ENCODE data around the gene NLGN1.
"Not testable (repeated sequence)": the region's sequence is repeated elsewhere in the genome, so short reads cannot be mapped to it uniquely, and the experiment has no call there.

The NLGN1 gene

GRCh38 chr3:174206607-174207192, 809.2 kb downstream of the NLGN1 start:
- Histone ChIP-seq H3F3A (ENCODE audit: insufficient read depth, low read length) (no peaks in the 10 kb centered on the region), H3K27ac (ENCODE audit: low read depth, low read length, poor library complexity, severe bottlenecking) (no peak overlapping the region), H2AFZ (ENCODE audit: low read length) (no peak overlapping the region), H4K20me1 (ENCODE audit: insufficient read depth, low read length) (no peaks in the 10 kb centered on the region), H3K9me2 (ENCODE audit: low read depth, low read length) (no peaks in the 10 kb centered on the region), H3K4me1 (ENCODE audit: insufficient read depth, low read length, severe bottlenecking) (no peaks in the 10 kb centered on the region), H3K9ac (ENCODE audit: low read length) (no peak overlapping the region), H3K79me2 (ENCODE audit: insufficient read depth, low read length) (no peaks in the 10 kb centered on the region), H3K4me2 (ENCODE audit: low read length) (no peak overlapping the region), H3K27me3 (ENCODE audit: insufficient read depth, low read length) (no peaks in the 10 kb centered on the region), H3K9me3 (ENCODE audit: low read length) (no peaks in the 10 kb centered on the region), H3K4me3 (ENCODE audit: low read depth, low read length, poor library complexity, severe bottlenecking) (no peak overlapping the region), H3K36me3 (ENCODE audit: insufficient read depth, low read length) (no peaks in the 10 kb centered on the region)
- TF ChIP-seq EZH2 (IDR thresholded peaks at IDR 0.05; ENCODE audit: borderline replicate concordance, low read length) (no peak), CTCF (IDR thresholded peaks at IDR 0.05; ENCODE audit: low read length) (no peak)

- Histone ChIP-seq H3K9me3 (ENCODE audit: low read length) (no peaks in the 10 kb centered on the region), H3K79me2 (ENCODE audit: insufficient read depth, low read length) (no peaks in the 10 kb centered on the region), H3K4me2 (ENCODE audit: low read length) (no peak overlapping the region), H2AFZ (ENCODE audit: low read length) (no peak overlapping the region), H3K9me2 (ENCODE audit: low read depth, low read length) (no peaks in the 10 kb centered on the region), H3K9ac (ENCODE audit: low read length) (no peak overlapping the region), H3K27ac (ENCODE audit: low read depth, low read length, poor library complexity, severe bottlenecking) (no peak overlapping the region), H3F3A (ENCODE audit: insufficient read depth, low read length) (no peaks in the 10 kb centered on the region), H4K20me1 (ENCODE audit: insufficient read depth, low read length) (no peaks in the 10 kb centered on the region), H3K27me3 (ENCODE audit: insufficient read depth, low read length) (no peaks in the 10 kb centered on the region), H3K36me3 (ENCODE audit: insufficient read depth, low read length) (no peaks in the 10 kb centered on the region), H3K4me3 (ENCODE audit: low read depth, low read length, poor library complexity, severe bottlenecking) (no peak overlapping the region), H3K4me1 (ENCODE audit: insufficient read depth, low read length, severe bottlenecking) (no peaks in the 10 kb centered on the region)
- TF ChIP-seq CTCF (IDR thresholded peaks at IDR 0.05; ENCODE audit: low read length): no peak
- TF ChIP-seq EZH2 (IDR thresholded peaks at IDR 0.05; ENCODE audit: borderline replicate concordance, low read length): no peak
These were observed 810.6 kb downstream of the NLGN1 start for GRCh38 chr3:174208161-174208560.

- H3K27ac ChIP-seq (ENCODE audit: low read depth, low read length, poor library complexity, severe bottlenecking); H3K9ac ChIP-seq (ENCODE audit: low read length); H3K9me2 ChIP-seq (ENCODE audit: low read depth, low read length); H3K4me3 ChIP-seq (ENCODE audit: low read depth, low read length, poor library complexity, severe bottlenecking); H3K36me3 ChIP-seq (ENCODE audit: insufficient read depth, low read length); H2AFZ ChIP-seq (ENCODE audit: low read length); H4K20me1 ChIP-seq (ENCODE audit: insufficient read depth, low read length); H3K9me3 ChIP-seq (ENCODE audit: low read length); H3K4me2 ChIP-seq (ENCODE audit: low read length); H3K4me1 ChIP-seq (ENCODE audit: insufficient read depth, low read length, severe bottlenecking); H3K27me3 ChIP-seq (ENCODE audit: insufficient read depth, low read length); H3K79me2 ChIP-seq (ENCODE audit: insufficient read depth, low read length); H3F3A ChIP-seq (ENCODE audit: insufficient read depth, low read length): not testable (repeated sequence)
These were observed 814.4 kb downstream of the NLGN1 start for GRCh38 chr3:174211896-174212295.

GRCh38 chr3:174215456-174215855, 817.9 kb downstream of the NLGN1 start:
- no peaks in the 10 kb centered on the region for H3K9me2 ChIP-seq (ENCODE audit: low read depth, low read length)
- no peaks in the 10 kb centered on the region for H3K9me3 ChIP-seq (ENCODE audit: low read length)
- no peak overlapping the region for H3K9ac ChIP-seq (ENCODE audit: low read length)
- H3K4me2 ChIP-seq (ENCODE audit: low read length): no peak overlapping the region
- H3K4me1 ChIP-seq (ENCODE audit: insufficient read depth, low read length, severe bottlenecking): no peaks in the 10 kb centered on the region
- H3K27ac ChIP-seq (ENCODE audit: low read depth, low read length, poor library complexity, severe bottlenecking): no peak overlapping the region
- H3F3A ChIP-seq (ENCODE audit: insufficient read depth, low read length): no peaks in the 10 kb centered on the region
- no peaks in the 10 kb centered on the region for H4K20me1 ChIP-seq (ENCODE audit: insufficient read depth, low read length)
- H3K79me2 ChIP-seq (ENCODE audit: insufficient read depth, low read length): no peaks in the 10 kb centered on the region
- no peak overlapping the region for H3K4me3 ChIP-seq (ENCODE audit: low read depth, low read length, poor library complexity, severe bottlenecking)
- TF ChIP-seq CTCF (IDR thresholded peaks at IDR 0.05; ENCODE audit: low read length): no peak
- TF ChIP-seq EZH2 (IDR thresholded peaks at IDR 0.05; ENCODE audit: borderline replicate concordance, low read length): no peak
- H2AFZ ChIP-seq (ENCODE audit: low read length): no peak overlapping the region
- H3K27me3 ChIP-seq (ENCODE audit: insufficient read depth, low read length): no peaks in the 10 kb centered on the region
- no peaks in the 10 kb centered on the region for H3K36me3 ChIP-seq (ENCODE audit: insufficient read depth, low read length)

All from OCI-LY1 (cell line).